HG02885 (cell line): ENCODE measurements around the gene MBNL1.
A peak's percentile ranks its signal among the peaks of the same experiment; 100 is the strongest.

ENCODE experiments used
- ATAC-seq: cut with Tn5 transposase; IDR thresholded peaks from one replicate; pipeline ENCODE4 v1.9.1; 2021; ENCODE audit warnings: mild to moderate bottlenecking; ENCODE audit not compliant: unreplicated experiment, poor library complexity

MBNL1 gene

DNA sequence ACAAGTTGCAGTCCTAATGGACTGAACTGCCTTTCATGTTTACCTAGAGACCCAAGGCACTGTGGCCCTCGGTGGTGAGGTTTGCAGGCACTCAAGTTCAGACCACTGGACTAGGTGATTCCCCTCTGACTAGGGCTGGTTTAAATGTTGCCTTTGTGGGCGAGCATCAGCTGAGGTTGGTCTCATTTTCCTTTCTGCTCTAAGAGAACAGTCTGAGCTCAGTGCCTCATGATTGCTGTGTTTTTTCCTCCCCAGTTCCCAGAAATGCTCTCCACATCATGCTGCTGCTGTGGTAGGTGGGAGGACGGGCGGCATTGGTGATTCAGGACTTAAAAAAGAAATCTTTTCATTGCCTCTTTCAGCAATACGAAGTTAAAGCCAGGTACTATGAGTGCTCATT lies 237.2 kb downstream of the MBNL1 start:
- peak; percentile 96 for ATAC-seq

DNA sequence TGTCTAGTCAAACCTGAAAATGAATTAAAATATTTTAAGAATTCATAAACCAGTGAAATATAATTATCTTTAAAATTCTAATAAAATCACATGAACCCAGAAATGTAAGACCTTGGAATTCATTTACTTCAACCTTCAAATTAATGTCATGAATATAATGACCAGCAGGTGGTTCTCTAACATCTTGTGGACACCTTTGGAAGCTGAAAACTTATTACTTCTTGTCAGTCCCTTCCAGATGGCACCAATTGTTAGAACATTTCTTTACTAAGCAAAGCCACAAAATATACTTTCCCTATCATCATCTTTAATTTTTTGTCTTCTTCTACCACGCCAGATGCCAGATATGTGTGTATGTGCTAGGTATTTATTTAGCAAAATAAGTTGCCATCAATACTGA lies 240.0 kb downstream of the MBNL1 start:
- no peak for ATAC-seq

DNA sequence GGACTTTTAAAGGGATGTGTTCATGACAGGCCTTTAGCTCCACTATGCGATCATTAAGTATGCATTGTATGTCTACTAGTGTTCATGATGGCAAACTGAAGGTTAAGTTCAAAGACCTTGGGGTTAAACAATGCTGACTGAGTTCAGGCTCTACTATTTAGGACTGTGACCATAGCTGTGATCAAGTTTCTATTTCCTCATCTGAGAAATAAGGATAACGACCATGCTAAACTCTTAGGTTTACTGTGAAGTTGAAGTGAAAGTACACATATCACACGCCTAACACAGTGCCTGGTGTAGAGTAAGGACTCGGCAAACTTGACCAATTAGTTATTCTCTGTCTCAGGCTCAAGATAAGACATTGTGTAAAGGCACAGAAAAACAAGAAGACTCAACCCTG lies 243.2 kb downstream of the MBNL1 start:
- ATAC-seq = peak; percentile 89

DNA sequence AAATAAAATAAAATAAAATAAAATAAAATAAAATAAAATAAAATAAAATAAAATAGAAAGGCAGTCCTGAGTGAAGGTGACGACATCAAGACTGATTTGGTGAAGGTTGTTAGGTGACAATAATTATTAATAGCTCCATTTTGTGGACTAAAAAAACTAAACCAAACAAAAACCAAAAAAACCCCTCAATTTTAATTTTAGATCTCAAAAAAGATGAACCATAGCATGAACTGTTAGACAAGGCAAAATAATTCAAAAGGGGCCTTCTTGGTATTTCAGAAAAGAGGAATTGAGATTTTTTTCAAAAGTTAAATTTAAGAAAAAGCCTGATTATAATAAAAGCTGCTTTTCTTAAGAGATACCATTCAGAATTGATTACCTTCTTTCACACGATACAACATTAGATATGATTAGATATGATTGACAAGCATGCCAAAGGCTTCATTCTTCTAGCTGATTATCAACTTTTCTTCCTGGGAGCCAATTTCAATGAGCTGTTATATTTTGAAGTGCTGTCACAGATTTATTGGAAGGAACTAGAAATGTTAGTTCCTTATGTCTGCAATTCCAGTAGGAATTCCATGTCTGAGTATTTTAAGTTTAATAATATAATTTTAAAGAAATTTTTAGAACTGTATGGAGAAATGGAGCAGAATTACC lies 244.7 kb downstream of the MBNL1 start:
- ATAC-seq = no peak
